ENCODE data around the gene VSTM4.

Gene VSTM4

DNA sequence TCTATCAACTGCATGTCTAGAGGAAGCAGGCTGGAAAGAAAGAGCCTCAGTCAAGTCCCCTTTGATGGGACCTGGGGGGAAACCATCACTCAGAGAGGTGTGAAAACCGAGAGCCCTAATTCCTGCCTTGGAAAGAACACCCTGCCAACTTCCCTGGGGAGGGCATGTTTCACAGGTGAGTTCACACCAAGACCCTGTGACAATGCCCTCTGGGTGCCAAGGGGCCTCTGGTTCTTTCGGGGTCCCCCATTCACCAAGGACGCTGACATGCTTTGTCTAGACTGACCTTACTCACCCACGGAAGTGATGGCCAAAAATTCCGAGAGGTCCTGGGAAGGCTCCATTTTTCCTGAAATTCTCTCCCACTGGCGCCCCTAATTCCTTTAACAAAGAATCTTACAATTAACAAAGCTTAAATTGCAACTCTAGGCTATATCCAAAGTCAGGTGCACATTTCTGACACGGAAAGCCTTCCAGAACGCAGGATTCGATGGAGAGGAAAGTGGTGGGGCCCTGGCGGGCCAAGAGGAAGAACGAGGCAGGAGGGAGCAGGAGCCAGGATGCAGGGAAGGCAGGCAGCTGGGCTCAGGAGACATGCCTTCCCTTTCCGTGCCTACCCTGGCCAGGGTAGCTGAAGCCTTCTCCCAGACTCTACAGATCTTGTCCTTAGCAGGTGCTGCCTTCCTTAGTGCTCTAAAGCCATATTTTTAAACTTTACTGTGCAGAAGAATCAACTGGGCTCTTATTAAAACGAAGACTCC is 23.7 kb downstream of the VSTM4 start:
- DNase-seq (ENCODE audit: low read depth): no peak

DNA sequence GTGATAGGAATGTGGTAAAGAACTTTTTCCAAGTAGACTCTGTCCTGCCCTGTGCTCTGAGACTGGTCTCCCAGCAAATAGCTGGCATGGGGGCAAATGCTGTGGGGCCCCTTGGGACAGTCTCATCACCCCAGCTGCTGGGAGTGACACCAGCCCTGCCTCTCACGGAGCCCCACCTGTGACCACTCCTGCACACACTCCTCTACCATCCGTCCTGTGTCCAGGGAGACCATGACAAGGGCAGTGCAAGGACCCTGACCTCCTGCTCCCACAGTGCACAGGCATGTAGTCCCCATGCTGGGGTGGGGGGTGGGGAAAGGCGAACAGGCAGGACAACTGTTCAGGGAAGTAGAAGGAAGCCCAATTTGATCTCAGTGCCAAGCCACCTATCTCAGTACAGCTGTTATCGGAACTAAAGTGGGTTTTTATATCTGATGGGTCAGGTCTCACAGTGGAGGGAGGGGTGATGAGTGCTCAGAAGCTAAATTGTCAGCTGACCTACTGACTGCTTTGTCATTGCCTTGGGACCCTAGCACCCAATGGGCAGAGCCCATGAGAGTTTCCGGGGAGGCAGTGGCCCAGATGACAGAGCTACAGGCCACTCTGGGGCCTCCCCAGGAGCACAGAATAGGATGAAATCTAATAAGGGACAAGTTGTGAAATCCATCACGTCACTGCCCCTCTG is 24.5 kb downstream of the VSTM4 start:
- DNase-seq (ENCODE audit: low read depth): no peak

DNA sequence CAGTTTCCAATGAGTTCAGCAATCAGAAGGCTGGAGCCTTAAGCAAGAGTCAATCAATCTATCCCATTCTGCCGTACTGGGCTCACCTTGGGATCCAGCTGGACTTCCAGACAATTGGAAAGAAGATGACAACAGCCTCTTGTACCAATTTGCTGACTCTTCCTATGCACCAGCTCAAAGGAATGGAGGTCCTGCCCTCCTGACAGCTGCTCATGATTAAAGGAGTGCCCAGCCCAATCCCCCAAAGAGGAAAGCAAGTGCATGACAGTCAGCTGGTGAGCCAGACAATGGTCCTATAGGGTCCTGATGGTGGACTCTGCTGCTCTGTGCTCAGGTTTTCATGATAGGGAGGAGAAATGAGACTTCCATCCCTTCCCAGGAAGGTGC is 25.1 kb downstream of the VSTM4 start:
- DNase-seq (ENCODE audit: low read depth): no peak

DNA sequence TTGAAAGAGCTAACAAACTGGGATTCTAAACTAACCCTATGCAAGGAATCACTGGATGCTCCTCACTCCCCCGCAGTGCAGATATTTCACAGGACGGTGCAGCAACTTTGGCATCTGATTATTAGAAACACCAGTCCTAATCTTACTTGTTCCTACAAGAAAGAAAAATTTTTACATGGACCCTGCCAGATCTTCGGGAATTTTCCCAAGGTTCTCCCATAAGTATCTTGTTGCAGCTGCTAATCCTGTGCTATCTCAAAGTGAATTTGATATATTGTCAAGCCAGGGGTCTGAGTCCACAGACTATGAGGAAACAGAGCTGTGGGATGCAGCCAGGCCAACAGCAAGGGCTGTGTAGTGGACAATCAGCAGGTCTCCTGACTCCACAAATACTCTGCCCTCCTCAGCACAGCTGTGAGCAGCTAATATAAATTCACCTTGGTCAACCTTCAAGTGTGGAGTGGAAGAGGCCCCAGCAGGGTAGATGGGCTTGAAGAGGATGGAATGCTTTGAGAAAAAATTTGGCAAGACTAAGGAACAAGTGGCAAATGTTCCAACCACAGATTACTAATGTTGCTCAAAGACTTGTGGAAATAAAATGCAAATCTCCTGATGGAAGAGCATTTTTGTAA is 25.6 kb downstream of the VSTM4 start:
- no peak for DNase-seq (ENCODE audit: low read depth)

DNA sequence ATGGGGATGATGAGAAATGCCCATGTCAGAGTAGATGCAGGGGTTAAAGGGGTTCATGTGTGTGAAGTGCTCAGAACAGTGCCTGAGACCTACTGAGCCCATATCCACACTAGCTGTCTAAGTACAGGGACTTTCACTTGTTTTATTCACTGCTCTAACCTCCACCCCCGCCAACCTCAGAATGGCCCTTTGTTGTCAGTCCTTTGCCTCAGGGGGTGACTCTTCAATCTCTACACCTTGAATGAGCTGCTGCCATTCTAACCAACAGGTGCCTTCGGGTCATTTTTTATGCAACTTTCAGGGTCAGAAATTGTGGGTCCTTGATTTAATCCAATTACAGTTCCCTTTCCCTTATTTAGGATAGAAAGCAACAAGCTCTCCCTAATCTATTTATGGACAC is 26.2 kb downstream of the VSTM4 start:
- DNase-seq (ENCODE audit: low read depth): no peak

DNA sequence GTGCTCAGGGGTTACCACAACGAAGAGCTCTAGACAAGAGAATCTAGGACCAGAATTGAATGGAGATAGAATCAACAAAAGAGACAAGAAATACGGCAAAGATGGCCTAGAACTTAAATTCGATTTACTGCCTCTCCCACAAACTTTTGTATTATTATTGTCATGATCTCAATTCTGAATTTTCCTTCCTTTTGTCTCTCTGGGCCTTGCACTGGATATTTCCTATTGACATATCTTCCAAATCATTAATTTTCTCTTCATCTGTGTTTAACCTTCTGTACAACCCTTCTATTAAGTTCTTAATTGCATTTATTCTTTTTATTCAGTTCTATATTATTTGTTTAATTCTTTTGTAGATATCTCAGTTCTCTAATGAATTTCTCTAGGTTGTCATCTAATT is 28.4 kb downstream of the VSTM4 start:
- DNase-seq (ENCODE audit: low read depth): no peak

DNA sequence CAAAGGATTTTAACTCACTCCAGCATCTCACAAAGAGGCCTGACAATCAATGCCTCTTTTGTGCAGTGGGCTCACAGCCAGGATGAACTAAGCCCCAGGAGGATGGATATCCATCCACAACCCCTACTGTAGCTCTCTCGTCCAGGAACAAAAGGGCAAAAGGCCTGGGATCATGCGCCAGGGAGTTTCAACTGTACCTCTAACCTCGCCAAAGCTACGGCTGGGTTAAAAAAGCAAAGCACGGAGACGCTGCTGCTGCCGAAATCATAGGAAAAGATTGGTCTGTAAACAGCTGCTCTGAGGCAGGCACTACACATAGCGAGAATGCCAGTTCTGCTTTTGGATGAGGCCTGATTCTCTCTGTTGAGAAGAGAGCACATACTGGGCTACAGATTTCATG is 32.1 kb downstream of the VSTM4 start:
- no peak for DNase-seq (ENCODE audit: low read depth)

DNA sequence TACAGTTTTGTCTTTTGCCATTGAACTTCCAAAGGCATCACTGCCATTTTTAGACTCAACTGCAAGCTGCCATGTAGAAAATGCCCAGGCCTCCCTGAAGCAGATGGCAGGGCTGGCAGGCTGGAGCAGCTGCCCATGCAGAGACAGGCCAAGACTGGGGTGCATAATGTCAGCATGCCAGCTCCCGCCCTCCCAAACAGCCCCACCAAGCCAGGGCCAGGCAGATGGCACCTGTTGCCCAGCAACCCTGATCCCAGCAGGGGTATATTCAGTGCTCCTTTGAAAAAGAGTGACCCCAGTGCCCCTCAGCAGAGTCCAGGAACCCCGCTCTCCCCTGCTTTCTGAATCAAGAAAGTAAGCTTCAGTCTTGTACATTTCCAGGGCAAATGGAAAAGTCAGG is 32.6 kb downstream of the VSTM4 start:
- DNase-seq (ENCODE audit: low read depth): no peak

DNA sequence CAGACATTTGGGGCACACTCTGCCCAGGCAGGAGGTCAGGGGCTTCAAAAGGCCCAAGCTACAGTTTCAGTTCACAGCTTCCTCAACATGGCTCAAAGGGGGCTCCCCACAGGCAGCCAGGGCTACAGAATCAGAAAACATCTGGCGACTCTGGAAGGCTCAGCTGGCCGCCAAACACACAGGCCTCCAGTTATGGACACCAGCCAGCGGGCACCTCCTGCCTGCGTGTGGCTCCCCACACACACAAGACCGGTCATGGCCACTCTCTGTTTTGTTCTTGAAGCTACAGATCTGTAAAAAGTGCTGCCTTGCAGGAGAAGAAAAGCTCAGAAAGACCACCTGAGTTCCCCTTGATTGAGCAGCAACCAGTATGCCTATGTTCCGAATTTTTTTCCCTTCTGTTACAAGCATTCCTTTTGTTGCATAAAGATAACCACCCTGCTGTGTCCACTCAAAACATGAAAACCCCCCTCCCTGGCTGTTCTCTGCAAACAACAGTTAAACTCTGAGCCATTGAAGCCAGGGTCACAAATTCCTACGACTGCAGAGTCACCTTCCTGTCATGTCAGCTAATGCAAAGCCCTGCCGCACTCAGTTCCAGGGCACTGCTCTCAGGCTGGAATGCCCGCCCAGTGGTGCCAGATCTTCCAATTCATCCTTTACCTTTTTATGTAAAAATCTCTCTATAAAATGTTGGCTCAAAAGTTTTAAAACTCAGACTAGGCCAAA is 33.6 kb downstream of the VSTM4 start:
- DNase-seq (ENCODE audit: low read depth): no peak

DNA sequence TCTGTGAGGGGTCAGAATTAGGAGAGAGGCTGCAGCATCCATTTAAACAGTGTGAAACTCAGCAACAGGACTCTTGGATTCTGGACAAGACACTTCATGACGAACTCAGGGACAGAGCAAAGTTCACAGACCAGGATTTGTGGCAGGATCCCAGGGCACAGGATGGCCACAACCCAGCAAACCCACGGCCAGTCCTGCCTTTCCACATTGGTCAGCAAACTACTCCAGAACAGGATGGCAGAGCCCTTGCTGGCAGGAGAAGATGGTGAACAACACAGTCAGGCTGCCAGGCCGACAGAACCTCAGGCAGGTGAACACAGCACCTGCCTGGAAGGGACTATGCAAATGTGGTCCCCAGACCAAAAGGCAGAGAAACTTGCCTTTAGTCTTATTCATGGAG is 34.4 kb downstream of the VSTM4 start:
- DNase-seq (ENCODE audit: low read depth): no peak

DNA sequence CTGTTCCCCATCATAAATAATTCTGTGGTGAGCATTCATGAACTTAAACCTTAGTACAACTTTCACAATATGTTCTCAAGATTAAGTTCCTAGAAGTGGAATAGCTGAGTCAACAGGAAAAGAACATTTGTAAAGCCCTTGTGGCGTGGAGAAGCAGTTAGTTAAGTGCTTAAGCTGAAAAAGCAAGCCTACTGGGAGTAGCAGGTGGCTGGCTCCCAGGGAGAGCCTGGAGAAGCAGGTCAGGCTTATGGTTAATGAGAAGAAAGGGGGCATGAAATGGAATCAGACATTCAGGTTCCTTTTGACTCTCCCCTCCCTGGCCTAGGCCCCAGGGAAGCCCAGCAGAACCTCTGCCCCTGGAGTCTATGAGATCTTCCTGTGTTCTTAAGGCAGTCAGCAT is 35.3 kb downstream of the VSTM4 start:
- no peak for DNase-seq (ENCODE audit: low read depth)

DNA sequence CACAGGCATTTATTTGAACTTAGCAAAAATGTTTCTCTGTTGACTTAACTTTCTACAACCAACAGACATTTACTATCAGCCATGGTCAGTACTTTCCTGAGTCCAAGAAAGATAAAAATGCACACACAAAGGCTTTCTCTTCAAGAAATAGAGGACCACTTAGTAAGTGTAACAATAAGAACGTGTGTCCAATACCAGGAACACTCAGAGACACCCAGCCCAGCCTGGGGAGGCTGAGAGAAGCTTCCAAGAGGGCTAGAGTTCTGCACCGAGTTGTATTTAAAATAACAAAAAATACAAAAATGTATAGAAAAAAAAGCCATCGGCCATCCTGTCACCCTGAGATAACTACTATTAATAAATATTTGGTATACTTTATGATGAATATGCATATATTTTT is 35.8 kb downstream of the VSTM4 start:
- no peak for DNase-seq (ENCODE audit: low read depth)

DNA sequence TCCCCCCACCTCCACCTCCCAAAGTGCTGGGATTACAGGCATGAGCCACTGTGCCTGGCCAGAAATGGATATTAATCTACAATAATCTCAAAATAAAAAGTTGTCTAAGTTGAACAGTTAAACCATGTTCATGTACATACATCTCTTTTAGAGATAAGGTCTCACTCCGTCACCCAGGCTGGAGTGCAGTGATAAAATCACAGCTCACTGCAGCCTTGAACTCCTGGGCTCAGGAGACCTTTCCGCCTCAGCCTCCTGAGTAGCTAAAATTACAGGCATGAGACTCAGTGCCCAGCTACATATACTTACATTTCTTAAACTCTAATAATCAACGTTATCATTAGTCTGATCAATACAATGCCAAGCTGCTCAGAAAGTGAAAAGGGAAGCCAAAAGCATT is 36.2 kb downstream of the VSTM4 start:
- no peak for DNase-seq (ENCODE audit: low read depth)

DNA sequence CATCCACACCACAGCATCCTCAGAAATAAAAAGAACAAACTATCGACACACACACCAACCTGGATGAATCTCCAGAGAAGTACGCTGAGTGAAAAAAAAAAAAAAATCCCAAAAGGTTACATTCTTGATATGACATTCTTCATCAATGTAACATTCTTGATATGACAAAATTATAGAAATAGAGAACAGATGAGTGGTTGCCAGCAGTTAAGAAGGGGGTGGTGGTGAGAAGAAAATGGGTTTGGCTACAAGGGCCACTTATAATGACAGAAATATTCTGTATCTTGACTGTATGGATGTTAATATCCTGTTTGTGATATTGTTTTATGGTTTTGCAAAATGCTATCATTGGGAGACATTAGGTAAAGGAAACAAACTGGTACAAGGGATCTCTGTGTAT is 36.9 kb downstream of the VSTM4 start:
- DNase-seq (ENCODE audit: low read depth): no peak

DNA sequence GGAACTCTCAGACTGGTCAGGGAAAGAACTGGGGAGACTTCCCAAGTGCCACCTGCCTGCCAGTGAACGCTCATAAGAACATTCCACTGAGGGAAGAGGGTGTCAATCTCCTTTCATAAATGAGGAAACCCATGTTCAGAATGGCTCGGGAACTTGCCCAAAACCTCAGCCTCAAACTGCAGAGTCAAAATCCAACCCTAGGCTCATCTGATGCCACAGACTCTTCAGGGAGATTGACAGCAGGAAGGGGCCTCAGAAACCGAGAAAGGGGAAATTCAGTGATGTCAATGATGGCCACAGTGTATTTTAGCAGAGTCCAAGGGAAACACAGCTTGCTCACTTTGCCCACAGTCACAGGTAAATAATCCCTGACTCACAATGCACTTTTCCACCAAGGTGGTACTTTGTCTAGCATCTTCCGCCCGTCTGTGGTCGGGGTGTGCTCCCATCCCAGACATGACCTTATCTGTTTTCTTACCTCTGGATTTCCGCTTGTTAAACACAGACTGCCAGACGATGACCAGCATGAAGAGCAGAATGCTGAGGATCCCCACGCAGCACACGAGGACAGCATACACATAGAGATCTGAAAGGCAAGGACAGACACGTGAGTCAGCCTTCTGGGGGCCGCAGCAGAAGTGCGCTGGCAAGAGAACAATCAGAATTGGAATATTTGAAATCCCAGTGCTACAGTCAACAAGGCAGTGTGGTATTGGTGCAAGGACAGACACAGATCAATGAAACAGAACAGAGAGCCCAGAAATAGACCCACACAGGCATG is 38.4 kb downstream of the VSTM4 start:
- no peak for DNase-seq (ENCODE audit: low read depth)

DNA sequence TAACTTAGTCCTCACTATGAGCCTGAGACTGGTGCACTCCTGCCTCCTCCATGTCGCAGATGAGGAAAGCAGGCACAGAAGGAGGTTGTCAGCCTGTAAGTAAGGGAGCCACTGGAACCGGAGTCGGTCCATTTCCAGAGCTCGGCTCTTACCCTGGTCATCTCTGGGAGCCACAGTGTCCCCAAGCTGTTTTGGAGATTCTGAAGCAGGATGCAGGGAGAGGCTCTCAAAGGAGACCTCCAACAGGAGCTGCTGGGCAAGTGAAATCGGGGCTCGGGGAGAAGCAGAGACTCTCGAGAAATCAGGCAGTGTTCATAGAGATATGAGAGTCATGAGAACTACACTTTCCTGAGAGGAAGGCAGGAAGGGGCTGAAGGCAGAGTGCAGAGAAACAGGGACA is 39.0 kb downstream of the VSTM4 start:
- no peak for DNase-seq (ENCODE audit: low read depth)

DNA sequence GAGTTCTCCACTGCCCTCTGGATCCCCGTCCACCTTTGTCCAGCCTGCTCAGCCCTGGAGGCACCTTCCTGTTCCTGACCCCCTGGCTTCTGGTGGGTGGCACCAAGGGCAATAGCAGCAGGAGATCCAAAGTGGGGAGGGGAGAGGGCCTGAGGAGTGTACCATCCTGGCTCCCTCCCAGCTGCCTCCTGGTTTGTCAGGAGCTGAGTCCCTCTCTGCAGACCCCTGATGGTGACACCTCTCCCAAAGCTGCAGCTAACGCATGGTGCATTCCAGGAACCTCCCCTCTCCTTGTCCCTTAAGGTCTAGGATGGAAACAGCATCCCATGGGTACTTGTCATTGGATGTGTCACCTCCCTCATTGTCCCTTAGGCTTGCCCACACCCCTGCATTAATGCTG is 39.6 kb downstream of the VSTM4 start:
- no peak for DNase-seq (ENCODE audit: low read depth)

DNA sequence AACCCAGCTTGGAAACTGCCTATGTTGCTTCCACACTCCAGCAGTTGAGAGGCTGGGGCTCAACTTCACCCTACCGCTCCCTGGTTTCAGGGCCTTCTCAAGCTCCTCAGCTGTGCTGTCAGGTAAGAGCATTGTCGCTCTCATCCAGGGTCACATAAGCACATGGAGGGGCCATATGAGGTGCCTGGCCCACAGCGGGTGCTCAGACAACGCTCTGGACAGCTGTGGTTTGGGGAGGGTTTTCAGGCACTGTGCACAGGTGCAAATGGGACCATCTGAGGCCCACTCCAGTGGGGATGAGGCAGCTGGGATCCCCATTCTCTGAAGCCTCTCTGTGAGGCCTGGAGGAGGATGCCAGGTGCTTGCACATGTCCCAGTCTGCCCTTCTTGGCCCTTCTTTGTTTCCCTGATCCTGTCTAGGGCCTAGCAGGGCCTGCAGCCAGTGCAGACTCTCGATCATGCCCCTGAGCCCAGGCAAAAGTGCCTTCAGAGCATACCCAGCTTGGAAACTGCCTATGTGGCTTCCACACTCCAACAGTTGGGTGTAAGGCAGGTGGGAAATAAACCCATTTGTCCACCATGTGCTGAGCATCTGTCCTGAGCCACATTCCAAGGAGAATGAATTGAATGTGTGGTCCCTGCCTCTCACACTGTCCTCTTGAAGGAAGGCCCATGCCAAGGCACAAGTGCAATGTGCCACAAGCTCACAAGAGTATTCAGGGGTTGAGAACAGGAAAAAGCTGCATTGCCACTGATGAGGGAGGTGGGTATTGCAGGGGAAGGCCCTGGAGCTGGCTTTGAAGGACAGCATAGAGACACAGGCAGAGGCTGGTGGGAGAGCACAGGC is 40.3 kb downstream of the VSTM4 start:
- DNase-seq (ENCODE audit: low read depth): no peak

DNA sequence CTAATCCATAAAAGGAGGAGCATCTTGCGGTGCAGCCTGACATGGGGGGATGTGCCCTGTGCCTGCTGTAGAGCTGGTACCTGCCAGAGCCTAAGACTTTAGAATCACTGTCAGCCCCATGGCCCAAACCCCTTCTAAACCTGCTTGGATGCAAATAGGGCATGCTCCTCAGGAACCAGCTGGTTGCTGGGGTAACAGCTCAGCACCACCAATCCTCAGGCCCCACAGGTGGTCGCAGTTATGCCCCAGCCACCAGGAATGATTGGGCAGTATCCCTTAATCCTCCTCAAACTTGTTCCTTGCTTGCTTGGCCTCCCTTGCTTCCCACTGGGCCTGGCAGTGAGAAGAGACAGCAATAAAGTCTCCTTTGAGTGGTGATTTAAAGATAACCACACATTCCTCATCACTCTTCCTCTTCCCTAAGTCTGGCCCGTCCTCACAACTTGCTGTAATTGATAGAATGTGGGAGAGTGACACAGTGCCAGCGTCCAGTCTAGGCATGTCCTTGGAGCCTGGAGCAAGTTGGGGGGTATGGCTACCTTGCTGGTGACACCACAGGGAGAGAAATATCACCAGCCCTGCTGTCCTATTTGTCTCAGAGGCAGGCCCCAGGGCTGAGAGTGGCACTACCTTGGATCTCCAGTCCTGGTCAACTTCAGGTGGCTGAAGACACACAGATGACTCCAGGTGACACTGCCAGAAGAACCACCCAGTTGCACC is 43.0 kb downstream of the VSTM4 start:
- DNase-seq (ENCODE audit: low read depth): no peak

DNA sequence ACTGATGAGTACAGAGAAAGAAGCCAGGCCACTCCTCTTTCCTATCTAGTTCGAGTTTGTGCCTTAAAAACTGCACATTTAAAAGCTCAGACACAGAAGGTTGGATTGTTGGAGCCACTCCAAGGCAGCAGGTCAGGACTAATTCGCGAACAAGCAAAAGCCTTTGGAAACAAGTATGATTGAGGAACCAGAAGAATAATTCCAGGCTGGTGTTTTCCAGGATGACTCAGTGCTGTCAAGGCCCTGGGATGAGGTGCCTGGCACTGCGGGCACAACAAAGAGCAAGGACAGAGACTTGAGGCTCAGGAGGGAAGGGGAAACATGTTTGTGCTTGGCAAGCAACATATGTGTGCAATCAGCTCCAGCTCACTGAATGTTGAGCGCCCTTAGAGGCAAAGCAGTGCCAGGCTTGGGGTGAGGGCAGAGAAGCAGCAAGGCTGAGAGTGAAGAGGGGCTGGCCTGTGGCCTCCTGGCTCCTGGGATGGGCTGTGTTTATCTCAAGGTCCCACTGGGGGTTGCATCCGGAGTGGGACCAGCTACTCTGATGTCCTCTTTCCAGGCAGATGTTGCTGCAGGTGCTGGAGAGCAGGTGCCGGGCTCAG is 44.1 kb downstream of the VSTM4 start:
- DNase-seq (ENCODE audit: low read depth): no peak
